ENCODE results near the gene CARM1. TPM values are rescaled to one million over a fixed set of nuclear protein-coding genes. Genes with fewer than 3 reads are reported as not detected.

Gene CARM1
- total and polyA plus RNA-seq, 2 of the 13 experiments (the other 11 are each of a cell fraction or from before 2014, with no cell fraction given) = 27.6 to 55.8 TPM

DNA sequence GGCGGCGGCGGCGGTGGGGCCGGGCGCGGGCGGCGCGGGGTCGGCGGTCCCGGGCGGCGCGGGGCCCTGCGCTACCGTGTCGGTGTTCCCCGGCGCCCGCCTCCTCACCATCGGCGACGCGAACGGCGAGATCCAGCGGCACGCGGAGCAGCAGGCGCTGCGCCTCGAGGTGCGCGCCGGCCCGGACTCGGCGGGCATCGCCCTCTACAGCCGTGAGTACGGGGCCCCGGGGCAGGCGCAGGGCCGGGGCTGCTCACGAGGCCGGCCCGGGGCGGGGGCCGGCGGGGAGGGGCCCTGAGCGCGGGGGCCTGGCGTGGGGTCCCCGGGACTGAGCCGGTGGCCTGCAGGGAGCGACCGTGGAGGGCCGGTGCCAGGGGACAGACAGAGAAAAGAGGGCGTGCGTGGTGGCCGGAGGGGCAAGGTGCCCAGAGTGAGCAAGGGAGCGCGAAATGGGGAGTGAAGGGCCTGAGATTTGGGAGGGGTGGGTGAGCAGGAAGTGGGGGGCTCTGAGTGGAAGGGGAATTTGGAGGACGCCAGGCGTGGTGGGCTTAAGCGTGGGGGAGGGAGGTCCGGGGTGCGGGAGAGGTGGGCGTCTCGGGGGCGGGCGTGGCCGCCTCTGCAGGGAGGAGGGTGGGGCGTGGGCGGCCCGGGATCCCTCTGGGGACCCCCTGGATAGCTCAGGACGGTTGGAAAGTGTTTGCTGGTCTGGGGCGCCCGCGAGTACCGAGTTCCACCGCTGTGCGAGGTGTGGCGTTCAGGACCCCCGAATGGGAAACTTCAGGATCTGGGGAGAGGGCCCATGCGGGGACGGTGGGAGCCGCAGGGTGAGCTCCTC, 575 bp downstream of the CARM1 start:
- no peak overlapping the region for H2AFZ ChIP-seq (ENCODE audit: low read length)
- H3K27me3 ChIP-seq (ENCODE audit: control insufficient read depth in 1 of 2, insufficient read depth in 2 of 2, low read length in 2 of 2) = no peaks in the 10 kb centered on the region
- H3K9ac ChIP-seq (ENCODE audit: insufficient read depth, low read depth, low read length) = peak overlapping the region; percentile 82
- H3K36me3 ChIP-seq (replicated peaks in 1 of 2; ENCODE audit: control insufficient read depth in 1 of 2, insufficient read depth in 2 of 2, low read length in 2 of 2) = peaks cover 0 to 2% of the 10 kb centered on the region in 2 experiments; a peak in 1 of 5 replicates
- peaks cover 41% of the 10 kb centered on the region for H3K79me2 ChIP-seq (ENCODE audit: insufficient read depth, low read length)
- peak overlapping the region; percentile 60 for H3K27ac ChIP-seq (ENCODE audit: extremely low read length, insufficient read depth, low read length)
- H3K9me3 ChIP-seq (ENCODE audit: low read length) = no peaks in the 10 kb centered on the region
- WGBS (ENCODE audit: low lambda C conversion rate) = 1% methylated on average over 17 of the region's 90 CpGs
- peak overlapping the region; percentile 85 to 96 (median 87) for H3K4me3 ChIP-seq (replicated peaks in 1 of 3; ENCODE audit: insufficient read depth in 1 of 3, low read depth in 2 of 3, low read length in 3 of 3)
- CTCF ChIA-PET (ENCODE audit: low intra/inter-chr PET ratio, low total read pairs) = no interaction called here
- BruUV-seq (replicated peaks) = no TSS peak
- ATAC-seq = peak; percentile 8
- H4K20me1 ChIP-seq (ENCODE audit: insufficient read depth, low read length) = no peaks in the 10 kb centered on the region
- intact Hi-C loops (cut with micrococcal nuclease; ENCODE audit: unreplicated experiment) = loop anchor here (10.0 kb wide), 1 partner anchor 53 kb away; the partner anchor contains the start of genes TIMM29 and YIPF2
- in situ Hi-C loops (cut with HindIII; ENCODE audit: extremely low pct_ligation_motif_present, low pct_unique_long_range_greater_than_20kb) = no loop called here
- POLR2A ChIA-PET = interaction anchor here (2.4 kb wide), 1 partner anchor 36 kb away, joined by 7 read pairs; the partner anchor contains the start of gene TMED1
- peak overlapping the region; percentile 87 for H3K4me2 ChIP-seq (ENCODE audit: low read depth, low read length)
- no peak for DNase-seq (ENCODE audit: low spot score)
- FAIRE-seq = no peak
- H3K4me1 ChIP-seq (ENCODE audit: insufficient read depth, low read length) = peaks cover 57% of the 10 kb centered on the region
- no peak for TF ChIP-seq IRX3 (CRISPR knock-in tag; IDR thresholded peaks at IDR 0.05; ENCODE audit: borderline replicate concordance, low read depth)
- no peak for TF ChIP-seq ZNF136 (CRISPR knock-in tag; IDR thresholded peaks at IDR 0.05; ENCODE audit: low read depth)
- no peak for TF ChIP-seq SRSF1 (optimal IDR thresholded peaks at IDR 0.05; ENCODE audit: low read depth, low read length)
- TF ChIP-seq, protein P1, sequence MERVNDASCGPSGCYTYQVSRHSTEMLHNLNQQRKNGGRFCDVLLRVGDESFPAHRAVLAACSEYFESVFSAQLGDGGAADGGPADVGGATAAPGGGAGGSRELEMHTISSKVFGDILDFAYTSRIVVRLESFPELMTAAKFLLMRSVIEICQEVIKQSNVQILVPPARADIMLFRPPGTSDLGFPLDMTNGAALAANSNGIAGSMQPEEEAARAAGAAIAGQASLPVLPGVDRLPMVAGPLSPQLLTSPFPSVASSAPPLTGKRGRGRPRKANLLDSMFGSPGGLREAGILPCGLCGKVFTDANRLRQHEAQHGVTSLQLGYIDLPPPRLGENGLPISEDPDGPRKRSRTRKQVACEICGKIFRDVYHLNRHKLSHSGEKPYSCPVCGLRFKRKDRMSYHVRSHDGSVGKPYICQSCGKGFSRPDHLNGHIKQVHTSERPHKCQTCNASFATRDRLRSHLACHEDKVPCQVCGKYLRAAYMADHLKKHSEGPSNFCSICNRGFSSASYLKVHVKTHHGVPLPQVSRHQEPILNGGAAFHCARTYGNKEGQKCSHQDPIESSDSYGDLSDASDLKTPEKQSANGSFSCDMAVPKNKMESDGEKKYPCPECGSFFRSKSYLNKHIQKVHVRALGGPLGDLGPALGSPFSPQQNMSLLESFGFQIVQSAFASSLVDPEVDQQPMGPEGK (CRISPR knock-in tag; IDR thresholded peaks at IDR 0.05) = peak; percentile 22; the same call in 1 of the 2 replicates
- TF ChIP-seq, protein P2, sequence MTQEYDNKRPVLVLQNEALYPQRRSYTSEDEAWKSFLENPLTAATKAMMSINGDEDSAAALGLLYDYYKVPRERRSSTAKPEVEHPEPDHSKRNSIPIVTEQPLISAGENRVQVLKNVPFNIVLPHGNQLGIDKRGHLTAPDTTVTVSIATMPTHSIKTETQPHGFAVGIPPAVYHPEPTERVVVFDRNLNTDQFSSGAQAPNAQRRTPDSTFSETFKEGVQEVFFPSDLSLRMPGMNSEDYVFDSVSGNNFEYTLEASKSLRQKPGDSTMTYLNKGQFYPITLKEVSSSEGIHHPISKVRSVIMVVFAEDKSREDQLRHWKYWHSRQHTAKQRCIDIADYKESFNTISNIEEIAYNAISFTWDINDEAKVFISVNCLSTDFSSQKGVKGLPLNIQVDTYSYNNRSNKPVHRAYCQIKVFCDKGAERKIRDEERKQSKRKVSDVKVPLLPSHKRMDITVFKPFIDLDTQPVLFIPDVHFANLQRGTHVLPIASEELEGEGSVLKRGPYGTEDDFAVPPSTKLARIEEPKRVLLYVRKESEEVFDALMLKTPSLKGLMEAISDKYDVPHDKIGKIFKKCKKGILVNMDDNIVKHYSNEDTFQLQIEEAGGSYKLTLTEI (CRISPR knock-in tag; conservative IDR thresholded peaks at IDR 0.05) = no peak
- TF ChIP-seq, protein P3, sequence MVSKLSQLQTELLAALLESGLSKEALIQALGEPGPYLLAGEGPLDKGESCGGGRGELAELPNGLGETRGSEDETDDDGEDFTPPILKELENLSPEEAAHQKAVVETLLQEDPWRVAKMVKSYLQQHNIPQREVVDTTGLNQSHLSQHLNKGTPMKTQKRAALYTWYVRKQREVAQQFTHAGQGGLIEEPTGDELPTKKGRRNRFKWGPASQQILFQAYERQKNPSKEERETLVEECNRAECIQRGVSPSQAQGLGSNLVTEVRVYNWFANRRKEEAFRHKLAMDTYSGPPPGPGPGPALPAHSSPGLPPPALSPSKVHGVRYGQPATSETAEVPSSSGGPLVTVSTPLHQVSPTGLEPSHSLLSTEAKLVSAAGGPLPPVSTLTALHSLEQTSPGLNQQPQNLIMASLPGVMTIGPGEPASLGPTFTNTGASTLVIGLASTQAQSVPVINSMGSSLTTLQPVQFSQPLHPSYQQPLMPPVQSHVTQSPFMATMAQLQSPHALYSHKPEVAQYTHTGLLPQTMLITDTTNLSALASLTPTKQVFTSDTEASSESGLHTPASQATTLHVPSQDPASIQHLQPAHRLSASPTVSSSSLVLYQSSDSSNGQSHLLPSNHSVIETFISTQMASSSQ (IDR thresholded peaks at IDR 0.05; ENCODE audit: low read depth) = no peak
- TF ChIP-seq, protein P3 (CRISPR knock-in tag; IDR thresholded peaks at IDR 0.05; ENCODE audit: borderline replicate concordance) = no peak
- TF ChIP-seq ZNF446 (CRISPR knock-in tag; IDR thresholded peaks at IDR 0.05) = no peak
- TF ChIP-seq, protein P4, sequence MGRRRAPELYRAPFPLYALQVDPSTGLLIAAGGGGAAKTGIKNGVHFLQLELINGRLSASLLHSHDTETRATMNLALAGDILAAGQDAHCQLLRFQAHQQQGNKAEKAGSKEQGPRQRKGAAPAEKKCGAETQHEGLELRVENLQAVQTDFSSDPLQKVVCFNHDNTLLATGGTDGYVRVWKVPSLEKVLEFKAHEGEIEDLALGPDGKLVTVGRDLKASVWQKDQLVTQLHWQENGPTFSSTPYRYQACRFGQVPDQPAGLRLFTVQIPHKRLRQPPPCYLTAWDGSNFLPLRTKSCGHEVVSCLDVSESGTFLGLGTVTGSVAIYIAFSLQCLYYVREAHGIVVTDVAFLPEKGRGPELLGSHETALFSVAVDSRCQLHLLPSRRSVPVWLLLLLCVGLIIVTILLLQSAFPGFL (CRISPR knock-in tag; IDR thresholded peaks at IDR 0.05) = no peak
- TF ChIP-seq KDM4B (CRISPR knock-in tag; IDR thresholded peaks at IDR 0.05) = no peak
- TF ChIP-seq, protein P5, sequence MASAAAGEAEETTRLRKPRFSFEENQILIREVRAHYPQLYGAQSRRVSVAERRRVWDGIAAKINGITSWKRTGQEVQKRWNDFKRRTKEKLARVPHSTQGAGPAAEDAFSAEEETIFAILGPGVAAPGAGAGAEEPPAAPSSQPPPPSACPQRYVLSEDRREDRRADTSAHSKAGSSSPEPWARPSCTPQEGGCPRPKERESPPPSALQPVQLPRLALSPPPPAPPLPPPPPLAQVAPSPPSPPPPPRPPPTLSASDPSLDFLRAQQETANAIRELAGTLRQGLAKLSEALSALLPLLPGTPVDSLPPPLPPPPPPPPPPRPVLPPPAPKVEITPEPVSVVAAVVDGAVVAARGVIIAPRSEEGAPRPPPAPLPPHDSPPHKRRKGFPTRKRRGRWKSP (CRISPR knock-in tag; IDR thresholded peaks at IDR 0.05) = no peak
- no peak for TF ChIP-seq ZFP36L1 (CRISPR knock-in tag; IDR thresholded peaks at IDR 0.05)
